ENCODE measurements around the gene NCKAP5.

- TF ChIP-seq POLR2A (IDR thresholded peaks at IDR 0.05) = no peak
- TF ChIP-seq CTCF (IDR thresholded peaks at IDR 0.05) = no peak
Observed at GRCh38 chr2:133424876-133425275, 143.4 kb downstream of the NCKAP5 start.
